ENCODE measurements around the gene KCNT1.

The KCNT1 gene

GRCh38 chr9:135676891-135677290 is 25.1 kb upstream of the KCNT1 start:
- H3K27ac ChIP-seq (ENCODE audit: low read length) = no peak overlapping the region
- H3K9me3 ChIP-seq (ENCODE audit: insufficient read depth, low read length) = no peaks in the 10 kb centered on the region
- H3K27me3 ChIP-seq (ENCODE audit: low read depth, low read length) = no peaks in the 10 kb centered on the region
- TF ChIP-seq CTCF (IDR thresholded peaks at IDR 0.05; ENCODE audit: low read depth, low read length) (no peak), EZH2phosphoT487 (IDR thresholded peaks at IDR 0.05; ENCODE audit: low read depth) (no peak)
- H3K36me3 ChIP-seq (replicated peaks; ENCODE audit: low read depth, low read length) = no peaks in the 10 kb centered on the region
- no peaks in the 10 kb centered on the region for H3K79me2 ChIP-seq (ENCODE audit: low read length)
- no peaks in the 10 kb centered on the region for H4K20me1 ChIP-seq (ENCODE audit: insufficient read depth, low read length)
- no peak overlapping the region for H3K4me2 ChIP-seq (ENCODE audit: low read length)
- H2AFZ ChIP-seq (ENCODE audit: low read depth, low read length) = no peak overlapping the region
- H3K4me3 ChIP-seq (ENCODE audit: low read length) = no peak overlapping the region
- no peaks in the 10 kb centered on the region for H3K4me1 ChIP-seq (ENCODE audit: low read length)
- H3K9ac ChIP-seq (ENCODE audit: low read length) = no peak overlapping the region

- no peaks in the 10 kb centered on the region for H3K27me3 ChIP-seq (ENCODE audit: low read depth, low read length)
- H3K9ac ChIP-seq (ENCODE audit: low read length) = no peak overlapping the region
- H3K4me2 ChIP-seq (ENCODE audit: low read length) = no peak overlapping the region
- no peak overlapping the region for H3K27ac ChIP-seq (ENCODE audit: low read length)
- no peaks in the 10 kb centered on the region for H3K36me3 ChIP-seq (replicated peaks; ENCODE audit: low read depth, low read length)
- no peaks in the 10 kb centered on the region for H3K9me3 ChIP-seq (ENCODE audit: insufficient read depth, low read length)
- H3K4me1 ChIP-seq (ENCODE audit: low read length) = no peaks in the 10 kb centered on the region
- H3K4me3 ChIP-seq (ENCODE audit: low read length) = no peak overlapping the region
- H2AFZ ChIP-seq (ENCODE audit: low read depth, low read length) = no peak overlapping the region
- TF ChIP-seq CTCF (IDR thresholded peaks at IDR 0.05; ENCODE audit: low read depth, low read length) = no peak
- TF ChIP-seq EZH2phosphoT487 (IDR thresholded peaks at IDR 0.05; ENCODE audit: low read depth) = no peak
- no peaks in the 10 kb centered on the region for H4K20me1 ChIP-seq (ENCODE audit: insufficient read depth, low read length)
- H3K79me2 ChIP-seq (ENCODE audit: low read length) = no peaks in the 10 kb centered on the region
These were observed 24.3 kb upstream of the KCNT1 start for GRCh38 chr9:135677641-135678168.

- no peaks in the 10 kb centered on the region for H3K4me1 ChIP-seq (ENCODE audit: low read length)
- H3K27ac ChIP-seq (ENCODE audit: low read length) = no peak overlapping the region
- no peaks in the 10 kb centered on the region for H3K9me3 ChIP-seq (ENCODE audit: insufficient read depth, low read length)
- H3K36me3 ChIP-seq (replicated peaks; ENCODE audit: low read depth, low read length) = no peaks in the 10 kb centered on the region
- no peaks in the 10 kb centered on the region for H4K20me1 ChIP-seq (ENCODE audit: insufficient read depth, low read length)
- no peak overlapping the region for H3K4me2 ChIP-seq (ENCODE audit: low read length)
- H2AFZ ChIP-seq (ENCODE audit: low read depth, low read length) = no peak overlapping the region
- H3K27me3 ChIP-seq (ENCODE audit: low read depth, low read length) = no peaks in the 10 kb centered on the region
- H3K79me2 ChIP-seq (ENCODE audit: low read length) = no peaks in the 10 kb centered on the region
- no peak overlapping the region for H3K4me3 ChIP-seq (ENCODE audit: low read length)
- H3K9ac ChIP-seq (ENCODE audit: low read length) = no peak overlapping the region
- no peak for TF ChIP-seq EZH2phosphoT487 (IDR thresholded peaks at IDR 0.05; ENCODE audit: low read depth)
- no peak for TF ChIP-seq CTCF (IDR thresholded peaks at IDR 0.05; ENCODE audit: low read depth, low read length)
These were observed 23.6 kb upstream of the KCNT1 start for GRCh38 chr9:135678236-135679017.

- no peak overlapping the region for H3K4me2 ChIP-seq (ENCODE audit: low read length)
- H3K27me3 ChIP-seq (ENCODE audit: low read depth, low read length) = no peaks in the 10 kb centered on the region
- H3K36me3 ChIP-seq (replicated peaks; ENCODE audit: low read depth, low read length) = no peaks in the 10 kb centered on the region
- no peak for TF ChIP-seq EZH2phosphoT487 (IDR thresholded peaks at IDR 0.05; ENCODE audit: low read depth)
- no peak for TF ChIP-seq CTCF (IDR thresholded peaks at IDR 0.05; ENCODE audit: low read depth, low read length)
- no peak overlapping the region for H3K9ac ChIP-seq (ENCODE audit: low read length)
- no peaks in the 10 kb centered on the region for H3K4me1 ChIP-seq (ENCODE audit: low read length)
- H4K20me1 ChIP-seq (ENCODE audit: insufficient read depth, low read length) = no peaks in the 10 kb centered on the region
- no peak overlapping the region for H3K4me3 ChIP-seq (ENCODE audit: low read length)
- H2AFZ ChIP-seq (ENCODE audit: low read depth, low read length) = no peak overlapping the region
- no peaks in the 10 kb centered on the region for H3K9me3 ChIP-seq (ENCODE audit: insufficient read depth, low read length)
- H3K79me2 ChIP-seq (ENCODE audit: low read length) = no peaks in the 10 kb centered on the region
- no peak overlapping the region for H3K27ac ChIP-seq (ENCODE audit: low read length)
These were observed 21.9 kb upstream of the KCNT1 start for GRCh38 chr9:135680056-135680455.

Data from OCI-LY3 (cell line).